G401 (cell line): ENCODE data around the gene BRSK1. TPM values are rescaled to one million over a fixed set of nuclear protein-coding genes. Genes with fewer than 3 reads are reported as not detected.

Experiments
- DNase-seq: peaks from one replicate; pipeline ENCODE4 v3.0.0-alpha.2; 2015; ENCODE audit warnings: low spot score
- in situ Hi-C: cut with HindIII; loops from 2 replicates; pipeline ENCODE4 v1.10.0; 2016; ENCODE audit warnings: low sequenced_read_pairs, mixed read lengths
- total RNA-seq: library from RNA; depleted of rRNA; stranded (reverse); fragments of >200 nt; shearing (Covaris generic); gene quantifications from 2 replicates; pipeline ENCODE4 v1.2.3, GENCODE V29; 2014

The BRSK1 gene
- total RNA-seq, 1 experiment from 2014 or later, result 8.9 TPM

DNA sequence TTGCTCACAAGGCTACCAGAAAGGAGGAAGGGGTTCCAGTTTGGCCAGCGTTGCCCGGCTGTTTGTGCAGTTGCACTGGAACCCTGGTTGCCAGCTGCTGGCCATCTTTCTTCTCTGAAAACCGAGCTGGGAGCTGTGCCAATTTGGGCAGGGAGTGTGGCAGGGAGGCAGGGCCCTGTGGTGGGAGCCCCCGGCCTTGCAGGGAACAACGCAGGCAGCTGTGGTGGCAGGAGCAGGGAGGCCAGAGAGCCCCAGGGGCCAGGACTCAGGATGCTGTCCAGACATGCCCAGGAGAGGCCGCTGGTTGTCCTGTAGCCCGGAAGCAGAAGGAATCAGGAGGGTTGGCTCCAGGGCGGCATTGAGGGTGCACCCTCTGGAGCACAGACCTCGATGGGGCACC lies 60.6 kb downstream of the BRSK1 start:
- in situ Hi-C loops, result loop anchor here (10.0 kb wide), 1 partner anchor 170 kb away; no protein-coding TSS in a partner anchor
- no peak for DNase-seq

GRCh38 chr19:55345101-55345817 lies 61.5 kb downstream of the BRSK1 start:
- no peak for DNase-seq
- in situ Hi-C loops, result loop anchor here (10.0 kb wide), 1 partner anchor 170 kb away; no protein-coding TSS in a partner anchor

GRCh38 chr19:55345818-55346724 lies 62.3 kb downstream of the BRSK1 start:
- no peak for DNase-seq
- in situ Hi-C loops, result loop anchor here (10.0 kb wide), 1 partner anchor 171 kb away; no protein-coding TSS in a partner anchor

- in situ Hi-C loops, result loop anchor here (10.0 kb wide), 1 partner anchor 172 kb away; no protein-coding TSS in a partner anchor
- peak; percentile 31 for DNase-seq
Observed at GRCh38 chr19:55346725-55347441, 63.1 kb downstream of the BRSK1 start.

DNA sequence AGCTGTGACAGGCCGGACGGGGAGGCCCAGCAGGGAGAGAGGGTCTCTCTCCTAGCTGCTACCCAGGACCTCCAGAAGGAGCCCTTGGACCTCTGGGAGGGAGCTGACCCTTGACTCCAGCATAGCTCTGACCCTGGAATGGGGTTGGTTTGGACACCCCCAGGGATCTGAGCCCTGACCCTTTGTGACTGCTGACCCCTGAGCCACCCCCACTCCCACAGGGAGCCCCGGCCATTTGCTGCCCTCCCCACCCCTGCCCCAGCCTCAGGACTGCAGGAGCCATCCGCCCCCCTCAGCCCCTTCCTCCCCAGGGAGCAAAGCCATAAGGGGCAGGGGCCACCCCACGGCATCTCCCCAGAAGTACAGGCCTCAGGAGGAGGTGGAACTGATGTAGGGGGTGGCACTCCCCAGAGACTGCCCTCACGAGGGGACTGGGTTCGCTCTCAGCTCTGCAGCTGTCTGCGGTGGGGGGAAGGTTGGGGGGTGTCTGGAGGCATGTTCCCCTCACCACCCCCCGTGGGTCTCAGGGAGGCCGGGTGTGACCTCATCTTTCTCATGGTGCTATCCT lies 63.7 kb downstream of the BRSK1 start:
- no peak for DNase-seq
- in situ Hi-C loops, result loop anchor here (10.0 kb wide), 1 partner anchor 173 kb away; no protein-coding TSS in a partner anchor

DNA sequence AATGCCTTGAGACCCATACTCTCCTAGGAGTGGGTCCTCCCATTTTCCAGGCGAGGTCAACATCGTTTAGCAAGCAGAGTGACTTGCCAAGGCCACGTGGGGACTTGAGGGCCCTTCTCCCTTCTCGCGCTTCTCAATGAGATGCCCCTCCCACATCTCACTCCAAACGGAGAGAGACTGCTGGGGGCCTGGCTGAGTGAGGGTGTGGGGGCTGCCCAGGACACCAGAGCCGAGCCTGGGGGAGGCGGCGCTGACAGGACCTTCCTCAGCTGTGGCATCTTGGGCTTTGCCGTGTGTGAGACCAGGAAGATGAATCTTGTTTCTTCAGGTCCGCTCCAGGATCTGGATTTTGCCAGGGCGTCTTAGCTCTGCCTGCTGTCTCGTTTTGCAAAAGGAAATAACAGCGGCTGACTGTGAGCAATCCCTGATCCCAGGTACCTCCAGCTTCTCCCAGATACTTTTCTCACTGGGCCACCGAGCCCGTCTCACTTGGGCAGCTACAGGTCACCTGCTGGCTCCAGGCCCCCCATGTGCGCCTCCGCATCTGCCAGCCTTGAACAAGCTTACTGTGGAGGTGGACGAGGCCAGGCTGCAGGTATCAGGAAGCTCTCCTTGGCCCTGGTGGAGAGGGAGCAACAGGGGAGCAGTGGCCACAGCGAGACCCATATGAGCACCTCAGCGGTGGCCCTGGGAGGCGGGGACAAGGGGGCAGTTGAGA lies 64.7 kb downstream of the BRSK1 start:
- in situ Hi-C loops, result loop anchor here (10.0 kb wide), 1 partner anchor 174 kb away; no protein-coding TSS in a partner anchor

GRCh38 chr19:55350620-55351315 lies 67.0 kb downstream of the BRSK1 start:
- DNase-seq, result no peak
- in situ Hi-C loops, result no loop called here

More for the DNA sequence above, 64.7 kb downstream of the BRSK1 start:
- DNase-seq, result peak; percentile 51

DNA sequence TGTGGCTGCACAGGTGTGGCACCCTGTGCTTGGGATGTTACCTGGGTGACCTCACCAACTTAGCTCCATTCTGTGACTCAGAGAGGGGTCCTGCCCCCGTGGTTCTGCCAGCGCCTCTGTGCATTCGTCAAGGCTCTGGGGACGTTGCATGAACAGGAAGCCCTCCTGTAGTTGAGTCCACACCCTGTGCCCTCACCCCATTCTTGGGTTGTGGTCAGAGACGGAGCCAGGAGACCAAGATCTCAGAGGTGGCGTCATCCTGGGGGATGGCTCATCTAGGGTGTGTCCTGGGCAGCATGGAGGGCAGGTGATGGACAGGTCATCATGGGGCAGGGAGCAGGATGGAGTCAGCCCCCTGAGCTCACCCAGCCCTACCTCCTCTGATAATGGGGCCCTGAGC lies 68.2 kb downstream of the BRSK1 start:
- no peak for DNase-seq
- in situ Hi-C loops, result no loop called here

- no peak for DNase-seq
- in situ Hi-C loops, result no loop called here
Observed at GRCh38 chr19:55352549-55353145, 68.8 kb downstream of the BRSK1 start.

DNA sequence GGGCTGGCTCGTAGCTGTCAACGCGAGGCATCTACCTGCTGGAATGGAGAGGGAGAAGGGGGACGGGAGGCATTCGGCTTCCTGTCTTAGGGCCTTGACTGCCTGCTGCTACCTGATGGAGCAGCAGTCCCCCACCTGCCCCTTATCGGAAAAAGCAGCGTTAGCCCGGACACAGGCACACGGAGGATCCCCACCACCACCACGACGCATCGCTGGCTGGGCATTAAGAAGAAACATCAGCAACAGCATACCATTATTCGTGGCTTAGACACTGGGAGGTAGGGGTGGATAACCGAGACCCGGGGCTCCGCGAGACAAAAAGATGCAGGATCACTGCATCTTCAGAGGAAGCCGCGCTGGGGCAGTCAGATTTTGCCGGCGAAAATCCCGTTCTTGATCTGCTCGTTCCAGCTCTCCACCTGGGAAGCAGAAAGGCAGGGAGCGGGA lies 69.6 kb downstream of the BRSK1 start:
- in situ Hi-C loops, result no loop called here

GRCh38 chr19:55353803-55354697 lies 70.3 kb downstream of the BRSK1 start:
- no peak for DNase-seq
- in situ Hi-C loops, result no loop called here

More for the DNA sequence above, 69.6 kb downstream of the BRSK1 start:
- DNase-seq, result no peak

- in situ Hi-C loops, result no loop called here
- DNase-seq, result no peak
Observed at GRCh38 chr19:55354698-55355212, 71.0 kb downstream of the BRSK1 start, which contains the start of gene COX6B2. Gene COX6B2, minus strand, starts transcription at chr19:55354719. Its CDS starts 198 bp downstream, at chr19:55354521.

DNA sequence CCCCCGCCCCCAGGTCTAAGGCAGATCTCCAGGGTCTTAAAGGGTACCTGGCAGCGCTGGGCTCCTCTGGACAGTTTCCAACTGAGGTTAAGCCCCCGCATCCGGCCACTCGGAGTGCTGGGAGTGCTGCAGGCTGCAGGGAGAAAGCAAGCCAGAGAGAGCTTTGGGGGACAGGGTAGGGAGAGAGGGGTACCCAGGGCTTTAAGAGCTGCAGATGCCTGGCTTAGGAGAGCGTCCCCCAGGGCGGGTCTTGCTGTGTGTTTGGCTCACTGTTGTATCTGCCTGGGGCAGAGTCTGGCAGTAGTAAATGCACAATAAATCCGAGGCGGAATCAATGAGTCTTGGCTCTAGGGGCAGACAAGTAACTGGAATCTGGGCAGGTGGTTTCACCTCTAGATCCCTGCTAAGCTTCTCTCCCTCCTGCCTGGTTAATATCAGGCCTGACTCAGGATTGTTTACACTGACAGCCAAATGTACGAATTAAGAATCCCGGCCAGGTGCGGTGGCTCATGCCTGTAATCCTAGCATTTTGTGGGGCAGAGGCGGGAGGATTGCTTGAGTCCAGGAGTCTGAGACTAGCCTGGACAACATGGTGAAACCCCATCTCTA lies 71.5 kb downstream of the BRSK1 start:
- in situ Hi-C loops, result no loop called here
- DNase-seq, result no peak

DNA sequence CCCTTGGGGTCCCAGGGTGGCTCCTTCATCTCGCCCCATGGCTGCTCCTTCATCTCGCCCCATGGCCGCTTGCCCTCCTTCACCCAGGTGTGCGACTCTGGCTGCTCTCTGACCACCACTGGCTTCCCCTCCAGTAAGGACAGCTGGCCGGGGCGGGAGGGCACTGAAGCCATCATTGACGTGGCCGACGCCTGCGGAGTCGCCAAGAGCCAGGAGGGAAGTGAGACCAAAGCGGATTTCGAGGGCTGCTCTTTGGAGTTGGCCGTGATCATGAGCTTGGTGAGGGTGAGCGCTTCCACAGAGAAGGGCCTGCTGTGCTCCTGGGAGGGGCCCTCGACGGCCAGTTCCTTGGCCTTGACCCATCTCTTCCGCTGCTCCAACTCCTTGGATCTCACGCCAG lies 74.7 kb downstream of the BRSK1 start:
- DNase-seq, result no peak
- in situ Hi-C loops, result no loop called here
